GM23338 (cell line): ENCODE results near the gene CCDC63. TPM values are rescaled to one million over a fixed set of nuclear protein-coding genes. Genes with fewer than 3 reads are reported as not detected.

Source experiments
- ATAC-seq: fragments of 200-7000 bp; cut with Tn5 transposase; 3 replicates; pipeline ENCODE4 v1.9.1; 2020
- DNase-seq: peaks from one replicate; pipeline ENCODE4 v3.0.0-alpha.2; 2015; ENCODE audit warnings: low spot score
- H2AFZ ChIP-seq: fragments of 200-600 bp; sonication (generic); 2 replicates; pipeline ENCODE4 v1.8.0; 2016; ENCODE audit warnings: antibody characterized with exemption, mild to moderate bottlenecking, moderate library complexity
- H3F3A ChIP-seq: fragments of 200-600 bp; sonication (generic); replicated peaks from 2 replicates; pipeline ENCODE4 v1.8.0; 2017; ENCODE audit warnings: antibody characterized with exemption, mixed run types, low read depth
- H3K27ac ChIP-seq: fragments of 200-600 bp; sonication (generic); 2 replicates; pipeline ENCODE4 v1.6.1; 2016; ENCODE audit warnings: low read depth
- H3K27me3 ChIP-seq: fragments of 200-600 bp; sonication (generic); 2 replicates; pipeline ENCODE4 v1.8.0; 2016; ENCODE audit warnings: mild to moderate bottlenecking, mixed run types, moderate library complexity; ENCODE audit not compliant: insufficient read depth
- H3K36me3 ChIP-seq: fragments of 200-600 bp; sonication (generic); 2 replicates; pipeline ENCODE4 v1.8.0; 2016; ENCODE audit warnings: mild to moderate bottlenecking; ENCODE audit not compliant: insufficient read depth
- H3K4me1 ChIP-seq: fragments of 200-600 bp; sonication (generic); 2 replicates; pipeline ENCODE4 v1.8.0; 2016; ENCODE audit warnings: mild to moderate bottlenecking, moderate library complexity; ENCODE audit not compliant: insufficient read depth
- H3K4me2 ChIP-seq: fragments of 200-600 bp; sonication (generic); 2 replicates; pipeline ENCODE4 v1.7.1; 2017; ENCODE audit warnings: mixed run types
- H3K4me3 ChIP-seq: fragments of 200-600 bp; sonication (generic); 2 replicates; pipeline ENCODE4 v1.6.1; 2016; ENCODE audit warnings: mixed run types
- H3K79me2 ChIP-seq: fragments of 200-600 bp; sonication (generic); replicated peaks from 2 replicates; pipeline ENCODE4 v1.8.0; 2017; ENCODE audit warnings: mild to moderate bottlenecking; ENCODE audit not compliant: insufficient read depth
- H3K9me2 ChIP-seq: fragments of 200-600 bp; sonication (generic); 2 replicates; pipeline ENCODE4 v1.8.0; 2017; ENCODE audit not compliant: insufficient read depth
- H4K20me1 ChIP-seq: fragments of 200-600 bp; sonication (generic); replicated peaks from 2 replicates; pipeline ENCODE4 v1.8.0; 2017; ENCODE audit warnings: mild to moderate bottlenecking; ENCODE audit not compliant: insufficient read depth
- H3K27ac Mint-ChIP-seq: 2 replicates; pipeline ENCODE4 v1.8.0; 2020; ENCODE audit warnings: inconsistent platforms, mild to moderate bottlenecking, moderate library complexity, mixed read lengths
- H3K27me3 Mint-ChIP-seq: 3 replicates; pipeline ENCODE4 v1.8.0; 2022; ENCODE audit warnings: low read depth, mild to moderate bottlenecking, moderate library complexity, mixed read lengths, inconsistent platforms; ENCODE audit not compliant: insufficient read depth, poor library complexity
- H3K36me3 Mint-ChIP-seq: 3 replicates; pipeline ENCODE4 v1.8.0; 2021; ENCODE audit warnings: low read depth, mild to moderate bottlenecking, inconsistent platforms, moderate library complexity, mixed read lengths
- H3K4me1 Mint-ChIP-seq: 3 replicates; pipeline ENCODE4 v1.8.0; 2020; ENCODE audit warnings: mild to moderate bottlenecking, inconsistent platforms, mixed read lengths
- H3K4me3 Mint-ChIP-seq: 3 replicates; pipeline ENCODE4 v1.8.0; 2021; ENCODE audit warnings: moderate library complexity, mild to moderate bottlenecking, inconsistent platforms, mixed read lengths
- H3K9me3 Mint-ChIP-seq: 3 replicates; pipeline ENCODE4 v1.8.0; 2020; ENCODE audit warnings: moderate library complexity, mild to moderate bottlenecking, inconsistent platforms, mixed read lengths
- CREB1 ChIP-seq: fragments of 250-450 bp; sonication (Bioruptor Pico); IDR thresholded peaks from 2 replicates; pipeline ENCODE4 v1.5.0; 2020; ENCODE audit warnings: low read depth, mild to moderate bottlenecking, moderate library complexity
- CTCF ChIP-seq, 2 experiments: fragments of 200-600 bp in 1 of 2; sonication (generic) in 1 of 2; conservative IDR thresholded peaks; 2 replicates each; pipeline versions ENCODE4 v1.5.1 to v1.6.1; 2016 to 2017; ENCODE audit warnings: antibody characterized with exemption in 2 of 2, low read depth in 2 of 2, mild to moderate bottlenecking in 2 of 2, moderate library complexity in 1 of 2
- ETS1 ChIP-seq: IDR thresholded peaks from 2 replicates; pipeline ENCODE4 v1.6.1; 2016; ENCODE audit warnings: antibody characterized with exemption
- EZH2phosphoT487 ChIP-seq: fragments of 200-600 bp; sonication (generic); IDR thresholded peaks from one replicate; pipeline ENCODE4 v1.8.1; 2018; ENCODE audit warnings: antibody characterized with exemption; ENCODE audit not compliant: unreplicated experiment
- POLR2AphosphoS5 ChIP-seq: IDR thresholded peaks from 2 replicates; pipeline ENCODE4 v1.6.1; 2016; ENCODE audit warnings: antibody characterized with exemption, low read depth
- STAT1 ChIP-seq: IDR thresholded peaks from one replicate; pipeline ENCODE4 v1.6.1; 2016; ENCODE audit warnings: antibody characterized with exemption; ENCODE audit not compliant: unreplicated experiment
- ZNF114 ChIP-seq: fragments of 250-450 bp; sonication (Bioruptor Pico); IDR thresholded peaks from 2 replicates; pipeline ENCODE4 v1.5.0; 2020; ENCODE audit warnings: mild to moderate bottlenecking, moderate library complexity
- ZNF331 ChIP-seq: fragments of 250-450 bp; sonication (Bioruptor Pico); IDR thresholded peaks from 2 replicates; pipeline ENCODE4 v1.5.0; 2020; ENCODE audit warnings: low read depth, mild to moderate bottlenecking, moderate library complexity
- polyA plus RNA-seq: library from polyadenylated mRNA; unstranded; fragments of >200 nt; fragmentation: Nextera tagmentation; extraction: Ambion mirVana; gene quantifications from 2 replicates; pipeline ENCODE4 v1.2.1, GENCODE V29; 2016
- total RNA-seq: library from RNA; depleted of rRNA; stranded (reverse); fragments of >200 nt; shearing (Covaris generic); gene quantifications from 2 replicates; pipeline ENCODE4 v1.2.3, GENCODE V29; 2014
- TF ChIP-seq, protein P1 (sequence below): fragments of 250-450 bp; sonication (Bioruptor Pico); IDR thresholded peaks from 2 replicates; pipeline ENCODE4 v1.5.0; 2020; ENCODE audit warnings: mild to moderate bottlenecking, moderate library complexity

CCDC63 gene
- total and polyA plus RNA-seq, 2 experiments from 2014 or later, result 1.8 TPM; not detected in 1

DNA sequence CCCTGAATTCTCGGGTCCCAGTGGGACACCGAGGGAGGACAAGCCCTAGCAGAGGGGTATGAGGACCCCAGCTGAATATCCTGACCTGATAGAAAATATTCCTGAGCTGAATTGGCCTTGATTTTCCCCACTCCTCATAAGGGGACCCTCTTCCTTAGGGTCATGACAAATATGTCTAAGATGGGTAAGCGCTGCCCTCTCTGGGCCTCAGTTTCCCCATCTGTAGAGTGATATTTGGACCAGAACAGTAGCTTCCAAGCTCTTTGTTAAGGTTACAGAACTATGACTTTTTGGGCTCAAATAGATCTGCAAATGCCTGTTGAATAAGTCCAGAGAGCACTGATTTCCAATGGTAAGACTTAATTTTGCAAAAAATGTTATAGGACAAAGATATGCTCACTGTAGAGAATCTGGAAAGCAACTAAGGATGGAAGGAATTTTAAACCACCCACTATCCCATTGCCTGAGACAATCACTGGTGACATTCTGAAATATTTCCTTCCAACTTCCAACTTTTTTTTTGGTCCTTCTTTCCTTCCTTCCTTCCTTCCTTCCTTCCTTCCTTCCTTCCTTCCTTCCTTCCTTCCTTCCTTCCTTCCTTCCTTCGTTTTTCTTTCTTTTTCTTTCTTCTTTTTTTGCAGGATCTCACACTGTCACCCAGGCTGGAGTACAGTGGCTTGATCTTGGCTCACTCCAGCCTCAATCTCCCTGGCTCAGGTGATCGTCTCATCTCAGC lies 41.6 kb downstream of the CCDC63 start:
- Histone ChIP-seq H2AFZ (no peak overlapping the region), H3K4me3 (no peak overlapping the region), H3K79me2 (no peaks in the 10 kb centered on the region), H3K9me2 (no peaks in the 10 kb centered on the region), H3K27me3 (no peaks in the 10 kb centered on the region), H3K4me2 (no peak overlapping the region), H3F3A (0 out of 2 replicates have a peak, but pooled peaks cover 3% of the 10 kb centered on the region), H3K4me1 (no peaks in the 10 kb centered on the region), H3K27ac (no peak overlapping the region), H3K36me3 (no peaks in the 10 kb centered on the region), H4K20me1 (no peaks in the 10 kb centered on the region)
- 0 out of 4 replicates have a peak, but pooled peaks of 1 of the 2 experiments have one; percentile 3 for TF ChIP-seq CTCF (conservative IDR thresholded peaks at IDR 0.05; ENCODE audit: low read depth in 2 of 2)
- TF ChIP-seq STAT1, result no peak
- ATAC-seq (no peak), DNase-seq (no peak)
- no peak overlapping the region for H3K27ac Mint-ChIP-seq
- H3K4me3 Mint-ChIP-seq, result no peak overlapping the region
- H3K4me1 Mint-ChIP-seq, result no peaks in the 10 kb centered on the region; the same call in 2 of the 3 replicates
- no peaks in the 10 kb centered on the region; the same call in 2 of the 3 replicates for H3K9me3 Mint-ChIP-seq
- H3K36me3 Mint-ChIP-seq, result no peaks in the 10 kb centered on the region
- H3K27me3 Mint-ChIP-seq, result peaks cover 9% of the 10 kb centered on the region

DNA sequence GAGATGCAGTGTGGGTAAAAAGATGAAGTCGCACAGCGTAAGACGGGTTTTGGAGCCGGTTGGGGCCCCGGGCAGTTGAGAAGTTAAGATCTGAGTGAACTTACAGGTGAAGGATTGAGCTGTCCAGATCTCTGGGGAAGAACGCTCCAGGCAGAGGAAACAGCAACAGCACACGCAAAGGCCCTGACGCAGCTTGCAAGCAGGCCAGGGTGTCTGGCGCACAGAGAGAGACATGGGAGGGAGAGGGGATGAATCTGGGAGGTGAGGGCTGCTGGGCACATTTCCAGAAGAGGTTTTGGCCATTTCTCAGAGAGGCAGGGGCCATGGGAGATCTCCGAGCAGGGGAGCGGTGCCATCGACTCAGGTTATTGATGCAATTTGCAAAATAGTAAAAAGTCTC lies 42.6 kb downstream of the CCDC63 start:
- H3K27ac Mint-ChIP-seq, result no peak overlapping the region
- H3K4me1 ChIP-seq, result no peaks in the 10 kb centered on the region
- no peak overlapping the region for H3K4me3 Mint-ChIP-seq
- no peaks in the 10 kb centered on the region for H3K36me3 ChIP-seq
- ATAC-seq (no peak), DNase-seq (no peak)
- H3K9me3 Mint-ChIP-seq, result no peaks in the 10 kb centered on the region; the same call in 2 of the 3 replicates
- peaks cover 11% of the 10 kb centered on the region for H3K27me3 Mint-ChIP-seq
- H3K4me2 ChIP-seq, result no peak overlapping the region
- no peaks in the 10 kb centered on the region for H3K9me2 ChIP-seq
- no peaks in the 10 kb centered on the region; the same call in 1 of the 3 replicates for H3K4me1 Mint-ChIP-seq
- H3F3A ChIP-seq, result peaks cover 7% of the 10 kb centered on the region; the same call in 1 of the 2 replicates
- H2AFZ ChIP-seq, result no peak overlapping the region
- H3K79me2 ChIP-seq, result no peaks in the 10 kb centered on the region
- no peaks in the 10 kb centered on the region for H4K20me1 ChIP-seq
- no peaks in the 10 kb centered on the region for H3K27me3 ChIP-seq
- no peaks in the 10 kb centered on the region for H3K36me3 Mint-ChIP-seq
- H3K27ac ChIP-seq, result no peak overlapping the region
- H3K4me3 ChIP-seq, result no peak overlapping the region
- TF ChIP-seq POLR2AphosphoS5 (no peak), ZNF331 (CRISPR knock-in tag) (no peak), CTCF (conservative IDR thresholded peaks at IDR 0.05; ENCODE audit: low read depth in 2 of 2) (no peak), ETS1 (no peak), EZH2phosphoT487 (no peak), ZNF114 (CRISPR knock-in tag) (no peak), CREB1 (no peak)
- TF ChIP-seq, protein P1, sequence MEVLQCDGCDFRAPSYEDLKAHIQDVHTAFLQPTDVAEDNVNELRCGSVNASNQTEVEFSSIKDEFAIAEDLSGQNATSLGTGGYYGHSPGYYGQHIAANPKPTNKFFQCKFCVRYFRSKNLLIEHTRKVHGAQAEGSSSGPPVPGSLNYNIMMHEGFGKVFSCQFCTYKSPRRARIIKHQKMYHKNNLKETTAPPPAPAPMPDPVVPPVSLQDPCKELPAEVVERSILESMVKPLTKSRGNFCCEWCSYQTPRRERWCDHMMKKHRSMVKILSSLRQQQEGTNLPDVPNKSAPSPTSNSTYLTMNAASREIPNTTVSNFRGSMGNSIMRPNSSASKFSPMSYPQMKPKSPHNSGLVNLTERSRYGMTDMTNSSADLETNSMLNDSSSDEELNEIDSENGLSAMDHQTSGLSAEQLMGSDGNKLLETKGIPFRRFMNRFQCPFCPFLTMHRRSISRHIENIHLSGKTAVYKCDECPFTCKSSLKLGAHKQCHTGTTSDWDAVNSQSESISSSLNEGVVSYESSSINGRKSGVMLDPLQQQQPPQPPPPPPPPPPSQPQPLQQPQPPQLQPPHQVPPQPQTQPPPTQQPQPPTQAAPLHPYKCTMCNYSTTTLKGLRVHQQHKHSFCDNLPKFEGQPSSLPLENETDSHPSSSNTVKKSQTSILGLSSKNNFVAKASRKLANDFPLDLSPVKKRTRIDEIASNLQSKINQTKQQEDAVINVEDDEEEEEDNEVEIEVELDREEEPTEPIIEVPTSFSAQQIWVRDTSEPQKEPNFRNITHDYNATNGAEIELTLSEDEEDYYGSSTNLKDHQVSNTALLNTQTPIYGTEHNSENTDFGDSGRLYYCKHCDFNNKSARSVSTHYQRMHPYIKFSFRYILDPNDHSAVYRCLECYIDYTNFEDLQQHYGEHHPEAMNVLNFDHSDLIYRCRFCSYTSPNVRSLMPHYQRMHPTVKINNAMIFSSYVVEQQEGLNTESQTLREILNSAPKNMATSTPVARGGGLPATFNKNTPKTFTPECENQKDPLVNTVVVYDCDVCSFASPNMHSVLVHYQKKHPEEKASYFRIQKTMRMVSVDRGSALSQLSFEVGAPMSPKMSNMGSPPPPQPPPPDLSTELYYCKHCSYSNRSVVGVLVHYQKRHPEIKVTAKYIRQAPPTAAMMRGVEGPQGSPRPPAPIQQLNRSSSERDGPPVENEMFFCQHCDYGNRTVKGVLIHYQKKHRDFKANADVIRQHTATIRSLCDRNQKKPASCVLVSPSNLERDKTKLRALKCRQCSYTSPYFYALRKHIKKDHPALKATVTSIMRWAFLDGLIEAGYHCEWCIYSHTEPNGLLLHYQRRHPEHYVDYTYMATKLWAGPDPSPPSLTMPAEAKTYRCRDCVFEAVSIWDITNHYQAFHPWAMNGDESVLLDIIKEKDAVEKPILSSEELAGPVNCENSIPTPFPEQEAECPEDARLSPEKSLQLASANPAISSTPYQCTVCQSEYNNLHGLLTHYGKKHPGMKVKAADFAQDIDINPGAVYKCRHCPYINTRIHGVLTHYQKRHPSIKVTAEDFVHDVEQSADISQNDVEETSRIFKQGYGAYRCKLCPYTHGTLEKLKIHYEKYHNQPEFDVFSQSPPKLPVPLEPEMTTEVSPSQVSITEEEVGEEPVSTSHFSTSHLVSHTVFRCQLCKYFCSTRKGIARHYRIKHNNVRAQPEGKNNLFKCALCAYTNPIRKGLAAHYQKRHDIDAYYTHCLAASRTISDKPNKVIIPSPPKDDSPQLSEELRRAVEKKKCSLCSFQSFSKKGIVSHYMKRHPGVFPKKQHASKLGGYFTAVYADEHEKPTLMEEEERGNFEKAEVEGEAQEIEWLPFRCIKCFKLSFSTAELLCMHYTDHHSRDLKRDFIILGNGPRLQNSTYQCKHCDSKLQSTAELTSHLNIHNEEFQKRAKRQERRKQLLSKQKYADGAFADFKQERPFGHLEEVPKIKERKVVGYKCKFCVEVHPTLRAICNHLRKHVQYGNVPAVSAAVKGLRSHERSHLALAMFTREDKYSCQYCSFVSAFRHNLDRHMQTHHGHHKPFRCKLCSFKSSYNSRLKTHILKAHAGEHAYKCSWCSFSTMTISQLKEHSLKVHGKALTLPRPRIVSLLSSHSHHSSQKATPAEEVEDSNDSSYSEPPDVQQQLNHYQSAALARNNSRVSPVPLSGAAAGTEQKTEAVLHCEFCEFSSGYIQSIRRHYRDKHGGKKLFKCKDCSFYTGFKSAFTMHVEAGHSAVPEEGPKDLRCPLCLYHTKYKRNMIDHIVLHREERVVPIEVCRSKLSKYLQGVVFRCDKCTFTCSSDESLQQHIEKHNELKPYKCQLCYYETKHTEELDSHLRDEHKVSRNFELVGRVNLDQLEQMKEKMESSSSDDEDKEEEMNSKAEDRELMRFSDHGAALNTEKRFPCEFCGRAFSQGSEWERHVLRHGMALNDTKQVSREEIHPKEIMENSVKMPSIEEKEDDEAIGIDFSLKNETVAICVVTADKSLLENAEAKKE (CRISPR knock-in tag), result no peak
